GM23338 (cell line): ENCODE measurements around the gene SLC26A6. TPM values are rescaled to one million over a fixed set of nuclear protein-coding genes. Genes with fewer than 3 reads are reported as not detected.

Experiments
- ATAC-seq: fragments of 200-7000 bp; cut with Tn5 transposase; 3 replicates; pipeline ENCODE4 v1.9.1; 2020
- DNase-seq: peaks from one replicate; pipeline ENCODE4 v3.0.0-alpha.2; 2015; ENCODE audit warnings: low spot score
- H2AFZ ChIP-seq: fragments of 200-600 bp; sonication (generic); 2 replicates; pipeline ENCODE4 v1.8.0; 2016; ENCODE audit warnings: antibody characterized with exemption, mild to moderate bottlenecking, moderate library complexity
- H3F3A ChIP-seq: fragments of 200-600 bp; sonication (generic); replicated peaks from 2 replicates; pipeline ENCODE4 v1.8.0; 2017; ENCODE audit warnings: antibody characterized with exemption, mixed run types, low read depth
- H3K27ac ChIP-seq: fragments of 200-600 bp; sonication (generic); 2 replicates; pipeline ENCODE4 v1.6.1; 2016; ENCODE audit warnings: low read depth
- H3K27me3 ChIP-seq: fragments of 200-600 bp; sonication (generic); 2 replicates; pipeline ENCODE4 v1.8.0; 2016; ENCODE audit warnings: mild to moderate bottlenecking, mixed run types, moderate library complexity; ENCODE audit not compliant: insufficient read depth
- H3K36me3 ChIP-seq: fragments of 200-600 bp; sonication (generic); 2 replicates; pipeline ENCODE4 v1.8.0; 2016; ENCODE audit warnings: mild to moderate bottlenecking; ENCODE audit not compliant: insufficient read depth
- H3K4me1 ChIP-seq: fragments of 200-600 bp; sonication (generic); 2 replicates; pipeline ENCODE4 v1.8.0; 2016; ENCODE audit warnings: mild to moderate bottlenecking, moderate library complexity; ENCODE audit not compliant: insufficient read depth
- H3K4me2 ChIP-seq: fragments of 200-600 bp; sonication (generic); 2 replicates; pipeline ENCODE4 v1.7.1; 2017; ENCODE audit warnings: mixed run types
- H3K4me3 ChIP-seq: fragments of 200-600 bp; sonication (generic); 2 replicates; pipeline ENCODE4 v1.6.1; 2016; ENCODE audit warnings: mixed run types
- H3K79me2 ChIP-seq: fragments of 200-600 bp; sonication (generic); replicated peaks from 2 replicates; pipeline ENCODE4 v1.8.0; 2017; ENCODE audit warnings: mild to moderate bottlenecking; ENCODE audit not compliant: insufficient read depth
- H3K9me2 ChIP-seq: fragments of 200-600 bp; sonication (generic); 2 replicates; pipeline ENCODE4 v1.8.0; 2017; ENCODE audit not compliant: insufficient read depth
- H4K20me1 ChIP-seq: fragments of 200-600 bp; sonication (generic); replicated peaks from 2 replicates; pipeline ENCODE4 v1.8.0; 2017; ENCODE audit warnings: mild to moderate bottlenecking; ENCODE audit not compliant: insufficient read depth
- H3K27ac Mint-ChIP-seq: 2 replicates; pipeline ENCODE4 v1.8.0; 2020; ENCODE audit warnings: inconsistent platforms, mild to moderate bottlenecking, moderate library complexity, mixed read lengths
- H3K27me3 Mint-ChIP-seq: 3 replicates; pipeline ENCODE4 v1.8.0; 2022; ENCODE audit warnings: low read depth, mild to moderate bottlenecking, moderate library complexity, mixed read lengths, inconsistent platforms; ENCODE audit not compliant: insufficient read depth, poor library complexity
- H3K36me3 Mint-ChIP-seq: 3 replicates; pipeline ENCODE4 v1.8.0; 2021; ENCODE audit warnings: low read depth, mild to moderate bottlenecking, inconsistent platforms, moderate library complexity, mixed read lengths
- H3K4me1 Mint-ChIP-seq: 3 replicates; pipeline ENCODE4 v1.8.0; 2020; ENCODE audit warnings: mild to moderate bottlenecking, inconsistent platforms, mixed read lengths
- H3K4me3 Mint-ChIP-seq: 3 replicates; pipeline ENCODE4 v1.8.0; 2021; ENCODE audit warnings: moderate library complexity, mild to moderate bottlenecking, inconsistent platforms, mixed read lengths
- H3K9me3 Mint-ChIP-seq: 3 replicates; pipeline ENCODE4 v1.8.0; 2020; ENCODE audit warnings: moderate library complexity, mild to moderate bottlenecking, inconsistent platforms, mixed read lengths
- CREB1 ChIP-seq: fragments of 250-450 bp; sonication (Bioruptor Pico); IDR thresholded peaks from 2 replicates; pipeline ENCODE4 v1.5.0; 2020; ENCODE audit warnings: low read depth, mild to moderate bottlenecking, moderate library complexity
- ETS1 ChIP-seq: IDR thresholded peaks from 2 replicates; pipeline ENCODE4 v1.6.1; 2016; ENCODE audit warnings: antibody characterized with exemption
- EZH2 ChIP-seq: fragments of 200-600 bp; sonication (generic); IDR thresholded peaks from one replicate; pipeline ENCODE4 v1.8.0; 2017; ENCODE audit warnings: antibody characterized with exemption, mild to moderate bottlenecking, low read depth; ENCODE audit not compliant: unreplicated experiment
- NANOG ChIP-seq: IDR thresholded peaks from 2 replicates; pipeline ENCODE4 v1.6.1; 2016; ENCODE audit warnings: antibody characterized with exemption, borderline replicate concordance
- POLR2AphosphoS5 ChIP-seq: IDR thresholded peaks from 2 replicates; pipeline ENCODE4 v1.6.1; 2016; ENCODE audit warnings: antibody characterized with exemption, low read depth
- REST ChIP-seq: IDR thresholded peaks from one replicate; pipeline ENCODE4 v1.6.1; 2018; ENCODE audit warnings: antibody characterized with exemption; ENCODE audit not compliant: unreplicated experiment
- ZNF462 ChIP-seq: fragments of 250-450 bp; sonication (Bioruptor Pico); IDR thresholded peaks from 2 replicates; pipeline ENCODE4 v1.5.0; 2020; ENCODE audit warnings: mild to moderate bottlenecking, moderate library complexity
- polyA plus RNA-seq: library from polyadenylated mRNA; unstranded; fragments of >200 nt; fragmentation: Nextera tagmentation; extraction: Ambion mirVana; gene quantifications from 2 replicates; pipeline ENCODE4 v1.2.1, GENCODE V29; 2016
- total RNA-seq: library from RNA; depleted of rRNA; stranded (reverse); fragments of >200 nt; shearing (Covaris generic); gene quantifications from 2 replicates; pipeline ENCODE4 v1.2.3, GENCODE V29; 2014

SLC26A6 gene
- total and polyA plus RNA-seq, 2 experiments from 2014 or later, result 34.3 to 96.4 TPM

- TF ChIP-seq ZNF462 (CRISPR knock-in tag) (no peak), EZH2 (no peak), POLR2AphosphoS5 (no peak), NANOG (no peak)
Measured at GRCh38 chr3:48591436-48591835, 43.8 kb downstream of the SLC26A6 start (continued).

GRCh38 chr3:48588230-48588629 lies 47.0 kb downstream of the SLC26A6 start:
- Histone ChIP-seq H3K27ac (no peak overlapping the region), H2AFZ (0 out of 2 replicates have a peak overlapping the region, but pooled peaks have one; percentile 66), H3K4me1 (no peaks in the 10 kb centered on the region), H3K36me3 (no peaks in the 10 kb centered on the region), H3K79me2 (no peaks in the 10 kb centered on the region), H3K4me3 (no peak overlapping the region), H3K9me2 (no peaks in the 10 kb centered on the region), H3F3A (no peaks in the 10 kb centered on the region), H4K20me1 (no peaks in the 10 kb centered on the region), H3K27me3 (no peaks in the 10 kb centered on the region), H3K4me2 (no peak overlapping the region)
- Mint-ChIP-seq H3K27ac (no peak overlapping the region), H3K27me3 (peaks cover 6% of the 10 kb centered on the region), H3K36me3 (no peaks in the 10 kb centered on the region; the same call in 2 of the 3 replicates), H3K4me3 (peak overlapping the region; percentile 20; the same call in 1 of the 3 replicates), H3K4me1 (peaks cover 8% of the 10 kb centered on the region; the same call in 2 of the 3 replicates), H3K9me3 (no peaks in the 10 kb centered on the region; the same call in 2 of the 3 replicates)
- ATAC-seq (peak; percentile 68), DNase-seq (peak; percentile 40)
- TF ChIP-seq NANOG (no peak), POLR2AphosphoS5 (no peak), CREB1 (no peak), REST (no peak), ETS1 (no peak)
